GM12878 (cell line): Measurements from ENCODE around the gene HHIPL1. TPM values are rescaled to one million over a fixed set of nuclear protein-coding genes. Genes with fewer than 3 reads are reported as not detected.

Source experiments
- ATAC-seq: fragments of 200-7000 bp; cut with Tn5 transposase; 3 replicates; pipeline ENCODE4 v1.9.1; 2020; ENCODE audit warnings: mild to moderate bottlenecking, moderate library complexity
- BruUV-seq: library from RNA; stranded (reverse); fragments of 400-500 nt; replicated peaks from 2 replicates; lab custom pipeline; 2021; lab: Mats Ljungman, UMichigan
- CTCF ChIA-PET: fragments of 300-600 bp; sonication (Branson Sonifier 250); formaldehyde crosslinking; extraction: SDS; loops from one replicate; lab custom pipeline; 2021; ENCODE audit warnings: inconsistent platforms; lab: Yijun Ruan, JAX
- POLR2A ChIA-PET: fragments of 350-600 bp; formaldehyde crosslinking; extraction: SDS; loops from one replicate; lab custom pipeline; 2021; ENCODE audit warnings: inconsistent platforms; lab: Charles Lee
- RAD21 ChIA-PET: fragments of 300-600 bp; sonication (Branson Sonifier 250); formaldehyde crosslinking; loops from one replicate; lab custom pipeline; 2023; ENCODE audit warnings: antibody characterized with exemption; ENCODE audit not compliant: unreplicated experiment; lab: Charles Lee
- SMC1A ChIA-PET: fragments of 300-600 bp; sonication (Branson Sonifier 250); formaldehyde crosslinking; loops from one replicate; lab custom pipeline; 2023; ENCODE audit not compliant: unreplicated experiment, uncharacterized antibody; lab: Charles Lee
- DNase-seq: peaks from one replicate; pipeline ENCODE4 v3.0.0-alpha.2; 2011; ENCODE audit warnings: low read depth, low spot score
- FAIRE-seq: peaks from 3 replicates; lab custom pipeline; 2011; peaks lifted over from hg19 to GRCh38; lab: Jason Lieb, UNC
- H2AFZ ChIP-seq: 2 replicates; pipeline ENCODE4 v1.6.0; 2011; ENCODE audit warnings: low read depth, low read length, control low read depth; ENCODE audit not compliant: control insufficient read depth
- H3K27ac ChIP-seq: 2 replicates; pipeline ENCODE4 v1.5.1; 2011; ENCODE audit warnings: control low read depth; ENCODE audit not compliant: control insufficient read depth, insufficient read depth
- H3K27me3 ChIP-seq, 2 experiments: replicated peaks in 1 of 2; 2 replicates each; pipeline versions ENCODE4 v1.6.0 to v1.6.1; 2011; ENCODE audit warnings: low read length in 1 of 2; ENCODE audit not compliant: control insufficient read depth in 2 of 2, insufficient read depth in 2 of 2
- H3K36me3 ChIP-seq, 2 experiments: 2 replicates each; pipeline ENCODE4 v1.5.1; 2011; ENCODE audit warnings: low read length in 1 of 2; ENCODE audit not compliant: control insufficient read depth in 2 of 2, insufficient read depth in 2 of 2
- H3K4me1 ChIP-seq: 2 replicates; pipeline ENCODE4 v1.6.1; 2011; ENCODE audit warnings: mild to moderate bottlenecking, low read length, moderate library complexity, mixed read lengths; ENCODE audit not compliant: control insufficient read depth, insufficient read depth
- H3K4me2 ChIP-seq: 2 replicates; pipeline ENCODE4 v1.6.0; 2011; ENCODE audit warnings: control low read depth; ENCODE audit not compliant: control insufficient read depth, insufficient read depth
- H3K4me3 ChIP-seq: fragments of 200-600 bp; sonication (generic); 2 replicates; pipeline ENCODE4 v1.5.1; 2016
- H3K79me2 ChIP-seq: 2 replicates; pipeline ENCODE4 v1.6.0; 2011; ENCODE audit warnings: low read length; ENCODE audit not compliant: control insufficient read depth, insufficient read depth
- H3K9ac ChIP-seq: 2 replicates; pipeline ENCODE4 v1.8.0; 2011; ENCODE audit warnings: low read length, control low read depth, mixed read lengths; ENCODE audit not compliant: control insufficient read depth, insufficient read depth
- H3K9me3 ChIP-seq: replicated peaks from 3 replicates; pipeline ENCODE4 v1.5.1; 2011; ENCODE audit warnings: mild to moderate bottlenecking, low read length; ENCODE audit not compliant: control insufficient read depth, insufficient read depth
- H4K20me1 ChIP-seq: 2 replicates; pipeline ENCODE4 v1.6.0; 2011; ENCODE audit not compliant: control insufficient read depth, insufficient read depth
- CHD2 ChIP-seq: IDR thresholded peaks from 2 replicates; pipeline ENCODE4 v1.6.1; 2011; ENCODE audit warnings: low read depth, low read length, improper control_type of control experiment, borderline replicate concordance
- JUNB ChIP-seq: IDR thresholded peaks from 2 replicates; pipeline ENCODE4 v1.6.1; 2016; ENCODE audit warnings: antibody characterized with exemption, mild to moderate bottlenecking
- NFIC ChIP-seq: IDR thresholded peaks from 2 replicates; pipeline ENCODE4 v1.6.1; 2012; ENCODE audit warnings: low read depth, mild to moderate bottlenecking, inconsistent platforms, low read length, moderate library complexity
- NFYA ChIP-seq: IDR thresholded peaks from 2 replicates; pipeline ENCODE4 v1.6.1; 2011; ENCODE audit warnings: low read depth, mild to moderate bottlenecking, low read length, improper control_type of control experiment, borderline replicate concordance
- NFYB ChIP-seq: IDR thresholded peaks from 2 replicates; pipeline ENCODE4 v1.6.1; 2011; ENCODE audit warnings: low read depth, mild to moderate bottlenecking, low read length, improper control_type of control experiment, moderate library complexity; ENCODE audit not compliant: insufficient read depth
- NR2C1 ChIP-seq: fragments of 450-650 bp; IDR thresholded peaks from 2 replicates; pipeline ENCODE4 v1.6.1; 2017; ENCODE audit warnings: antibody characterized with exemption, mild to moderate bottlenecking, moderate library complexity
- RCOR1 ChIP-seq: conservative IDR thresholded peaks from 2 replicates; pipeline ENCODE4 v1.6.1; 2012; ENCODE audit warnings: low read depth, low read length, improper control_type of control experiment
- SMAD1 ChIP-seq: fragments of 450-650 bp; IDR thresholded peaks from 2 replicates; pipeline ENCODE4 v1.6.1; 2018; ENCODE audit warnings: mild to moderate bottlenecking, low read depth; ENCODE audit not compliant: partially characterized antibody
- SMAD5 ChIP-seq: IDR thresholded peaks from 2 replicates; pipeline ENCODE4 v1.6.1; 2016; ENCODE audit warnings: antibody characterized with exemption, low read depth
- SPI1 ChIP-seq: IDR thresholded peaks from 2 replicates; pipeline ENCODE4 v1.6.1; 2011; ENCODE audit warnings: low read depth, mild to moderate bottlenecking, low read length, moderate library complexity, borderline replicate concordance; ENCODE audit not compliant: insufficient read depth
- WGBS: methylation state at CpG from one replicate; pipeline ENCODE4 v1.1.6; 2016; ENCODE audit warnings: low lambda C conversion rate; ENCODE audit not compliant: insufficient replicate concordance, insufficient coverage; ENCODE audit errors: missing lambda C conversion rate; 5-methylcytosine and 5-hydroxymethylcytosine counted together
- in situ Hi-C: fragments of 300-500 bp; cut with MboI; formaldehyde crosslinking; loops from 9 replicates; pipeline ENCODE4 v1.14.3; 2018; ENCODE audit warnings: mixed read lengths
- intact Hi-C: fragments of 100-400 bp; cut with micrococcal nuclease; formaldehyde crosslinking; loops from one replicate; pipeline ENCODE4 v1.14.2; 2022; ENCODE audit not compliant: unreplicated experiment
- polyA plus RNA-seq, 11 experiments: library from polyadenylated mRNA; depleted of rRNA in 4 of 11; unstranded in 6 of 11; stranded (reverse) in 5 of 11; fragments of >200 nt; fragmentation: Nextera tagmentation in 4 of 11; fragmentation: Illumina TruSeq in 1 of 11; extraction: Ambion mirVana in 4 of 11; extraction: Trizol in 1 of 11; gene quantifications; 1 replicate in 1 of 11; 2 replicates in 10 of 11; pipeline versions ENCODE4 v1.2.1 to v1.2.3, GENCODE V29; 2011 to 2016; ENCODE audit warnings: inconsistent platforms in 2 of 11, missing spikeins in 2 of 11, low read depth in 1 of 11
- total RNA-seq, 4 experiments: library from RNA; depleted of rRNA in 3 of 4; stranded (reverse); fragments of >200 nt in 3 of 4; fragmentation: Illumina TruSeq in 1 of 4; extraction: Trizol in 1 of 4; gene quantifications; 2 replicates each; pipeline versions ENCODE4 v1.2.1 to v1.2.3, GENCODE V29; 2013 to 2021
- TF ChIP-seq, protein P1 (sequence below): fragments of 150-350 bp; IDR thresholded peaks from 2 replicates; pipeline ENCODE4 v1.6.1; 2016; ENCODE audit warnings: low read depth, low read length

The HHIPL1 gene
- total and polyA plus RNA-seq, 10 of the 15 experiments (the other 5 are each of a cell fraction or from before 2014, with no cell fraction given): 0.09 TPM; not detected in 9

DNA sequence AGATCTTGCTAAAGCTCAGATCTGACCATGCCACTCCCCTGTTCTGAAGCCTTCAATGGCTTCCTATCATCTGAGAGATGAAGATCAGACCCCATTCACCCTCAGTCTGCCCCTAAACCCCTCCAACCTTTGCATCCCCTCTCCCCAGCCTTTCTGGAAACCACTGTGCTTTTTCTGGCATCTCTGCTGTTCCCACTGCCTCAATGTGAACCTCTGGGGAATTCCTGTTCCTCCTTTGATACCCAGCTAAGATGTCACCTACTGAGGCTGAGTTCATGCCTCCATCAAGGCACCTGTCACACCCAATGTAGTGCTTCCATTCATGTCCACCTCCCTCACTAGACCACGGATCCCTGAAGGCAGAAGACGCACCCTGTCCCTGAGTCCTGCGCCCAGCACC lies 58.5 kb downstream of the HHIPL1 start:
- no peak for ATAC-seq
- RAD21 ChIA-PET: no interaction called here

More for the DNA sequence above, 58.5 kb downstream of the HHIPL1 start:
- 63% methylated on average over 3 of the region's 3 CpGs for WGBS
- Histone ChIP-seq H3K27me3 (peaks cover 0 to 1% of the 10 kb centered on the region in 2 experiments; a peak in 1 of 4 replicates), H3K9me3 (peaks cover 2% of the 10 kb centered on the region; the same call in 1 of the 3 replicates), H4K20me1 (no peaks in the 10 kb centered on the region), H3K79me2 (no peaks in the 10 kb centered on the region), H3K4me1 (no peaks in the 10 kb centered on the region), H3K36me3 (no peaks in the 10 kb centered on the region), H3K27ac (no peak overlapping the region), H3K4me2 (no peak overlapping the region), H3K9ac (no peak overlapping the region), H2AFZ (no peak overlapping the region), H3K4me3 (no peak overlapping the region)
- FAIRE-seq: no peak
- DNase-seq: no peak
- CTCF ChIA-PET: no interaction called here
- intact Hi-C loops: no loop called here
- no peak for TF ChIP-seq CHD2
- TF ChIP-seq NFYB: no peak
- no peak for TF ChIP-seq SMAD1
- TF ChIP-seq NR2C1: no peak
- TF ChIP-seq, protein P1, sequence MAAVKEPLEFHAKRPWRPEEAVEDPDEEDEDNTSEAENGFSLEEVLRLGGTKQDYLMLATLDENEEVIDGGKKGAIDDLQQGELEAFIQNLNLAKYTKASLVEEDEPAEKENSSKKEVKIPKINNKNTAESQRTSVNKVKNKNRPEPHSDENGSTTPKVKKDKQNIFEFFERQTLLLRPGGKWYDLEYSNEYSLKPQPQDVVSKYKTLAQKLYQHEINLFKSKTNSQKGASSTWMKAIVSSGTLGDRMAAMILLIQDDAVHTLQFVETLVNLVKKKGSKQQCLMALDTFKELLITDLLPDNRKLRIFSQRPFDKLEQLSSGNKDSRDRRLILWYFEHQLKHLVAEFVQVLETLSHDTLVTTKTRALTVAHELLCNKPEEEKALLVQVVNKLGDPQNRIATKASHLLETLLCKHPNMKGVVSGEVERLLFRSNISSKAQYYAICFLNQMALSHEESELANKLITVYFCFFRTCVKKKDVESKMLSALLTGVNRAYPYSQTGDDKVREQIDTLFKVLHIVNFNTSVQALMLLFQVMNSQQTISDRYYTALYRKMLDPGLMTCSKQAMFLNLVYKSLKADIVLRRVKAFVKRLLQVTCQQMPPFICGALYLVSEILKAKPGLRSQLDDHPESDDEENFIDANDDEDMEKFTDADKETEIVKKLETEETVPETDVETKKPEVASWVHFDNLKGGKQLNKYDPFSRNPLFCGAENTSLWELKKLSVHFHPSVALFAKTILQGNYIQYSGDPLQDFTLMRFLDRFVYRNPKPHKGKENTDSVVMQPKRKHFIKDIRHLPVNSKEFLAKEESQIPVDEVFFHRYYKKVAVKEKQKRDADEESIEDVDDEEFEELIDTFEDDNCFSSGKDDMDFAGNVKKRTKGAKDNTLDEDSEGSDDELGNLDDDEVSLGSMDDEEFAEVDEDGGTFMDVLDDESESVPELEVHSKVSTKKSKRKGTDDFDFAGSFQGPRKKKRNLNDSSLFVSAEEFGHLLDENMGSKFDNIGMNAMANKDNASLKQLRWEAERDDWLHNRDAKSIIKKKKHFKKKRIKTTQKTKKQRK: no peak
- TF ChIP-seq SPI1: no peak
- TF ChIP-seq NFYA: no peak
- TF ChIP-seq SMAD5: no peak
- no peak for TF ChIP-seq NFIC
- no peak for TF ChIP-seq RCOR1
- no peak for TF ChIP-seq JUNB
- BruUV-seq: no TSS peak
- in situ Hi-C loops: no loop called here
- SMC1A ChIA-PET: no interaction called here
- POLR2A ChIA-PET: no interaction called here
